ENCODE measurements around the gene MRPS23. TPM values are rescaled to one million over a fixed set of nuclear protein-coding genes. Genes with fewer than 3 reads are reported as not detected.

MRPS23 gene
- total RNA-seq, 1 donor from 2014 or later: 6.9 TPM

GRCh38 chr17:57819867-57820266 lies 30.0 kb downstream of the MRPS23 start:
- TF ChIP-seq POLR2A (IDR thresholded peaks at IDR 0.05): no peak
- no peak for TF ChIP-seq CTCF (IDR thresholded peaks at IDR 0.05)
- TF ChIP-seq POLR2AphosphoS5 (IDR thresholded peaks at IDR 0.05; ENCODE audit: insufficient read depth in 1 of 2, low read depth in 1 of 2): no peak
- no peak overlapping the region for H3K4me3 ChIP-seq
- H3K4me1 ChIP-seq: no peaks in the 10 kb centered on the region
- intact Hi-C loops (cut with DNase I): loop anchor here (10.0 kb wide), 1 partner anchor 145 kb away; no protein-coding TSS in a partner anchor
- no peaks in the 10 kb centered on the region for H3K9me3 ChIP-seq
- no peak overlapping the region for H3K27ac ChIP-seq
- no peaks in the 10 kb centered on the region for H3K27me3 ChIP-seq
- DNase-seq (ENCODE audit: extremely low spot score in 2 of 2): no peak
- H3K36me3 ChIP-seq: no peaks in the 10 kb centered on the region

- no peaks in the 10 kb centered on the region for H3K27me3 ChIP-seq
- no peaks in the 10 kb centered on the region for H3K4me1 ChIP-seq
- no peak overlapping the region for H3K4me3 ChIP-seq
- H3K27ac ChIP-seq: no peak overlapping the region
- intact Hi-C loops (cut with DNase I): no loop called here
- no peak for DNase-seq (ENCODE audit: extremely low spot score in 2 of 2)
- H3K36me3 ChIP-seq: no peaks in the 10 kb centered on the region
- no peaks in the 10 kb centered on the region for H3K9me3 ChIP-seq
- TF ChIP-seq POLR2A (IDR thresholded peaks at IDR 0.05) (no peak), CTCF (IDR thresholded peaks at IDR 0.05) (no peak), POLR2AphosphoS5 (IDR thresholded peaks at IDR 0.05; ENCODE audit: insufficient read depth in 1 of 2, low read depth in 1 of 2) (no peak)
These were observed 30.6 kb downstream of the MRPS23 start for GRCh38 chr17:57819285-57819684.

GRCh38 chr17:57818066-57818465 lies 31.8 kb downstream of the MRPS23 start:
- no peak for DNase-seq (ENCODE audit: extremely low spot score in 2 of 2)
- Histone ChIP-seq H3K4me1 (no peaks in the 10 kb centered on the region), H3K4me3 (no peak overlapping the region), H3K27ac (no peak overlapping the region), H3K9me3 (no peaks in the 10 kb centered on the region), H3K27me3 (no peaks in the 10 kb centered on the region), H3K36me3 (no peaks in the 10 kb centered on the region)
- intact Hi-C loops (cut with DNase I): no loop called here
- TF ChIP-seq POLR2AphosphoS5 (IDR thresholded peaks at IDR 0.05; ENCODE audit: insufficient read depth in 1 of 2, low read depth in 1 of 2) (no peak), POLR2A (IDR thresholded peaks at IDR 0.05) (no peak), CTCF (IDR thresholded peaks at IDR 0.05) (no peak)

GRCh38 chr17:57817299-57817698 lies 32.5 kb downstream of the MRPS23 start:
- H3K4me1 ChIP-seq: no peaks in the 10 kb centered on the region
- intact Hi-C loops (cut with DNase I): no loop called here
- no peak overlapping the region for H3K4me3 ChIP-seq
- H3K27me3 ChIP-seq: no peaks in the 10 kb centered on the region
- no peaks in the 10 kb centered on the region for H3K36me3 ChIP-seq
- no peaks in the 10 kb centered on the region for H3K9me3 ChIP-seq
- no peak for DNase-seq (ENCODE audit: extremely low spot score in 2 of 2)
- TF ChIP-seq POLR2A (IDR thresholded peaks at IDR 0.05) (no peak), POLR2AphosphoS5 (IDR thresholded peaks at IDR 0.05; ENCODE audit: insufficient read depth in 1 of 2, low read depth in 1 of 2) (no peak), CTCF (IDR thresholded peaks at IDR 0.05) (no peak)
- no peak overlapping the region for H3K27ac ChIP-seq

GRCh38 chr17:57814421-57814820 lies 35.4 kb downstream of the MRPS23 start:
- TF ChIP-seq POLR2A (IDR thresholded peaks at IDR 0.05): no peak
- no peak for TF ChIP-seq CTCF (IDR thresholded peaks at IDR 0.05)
- TF ChIP-seq POLR2AphosphoS5 (IDR thresholded peaks at IDR 0.05; ENCODE audit: insufficient read depth in 1 of 2, low read depth in 1 of 2): no peak
- H3K27ac ChIP-seq: no peak overlapping the region
- H3K27me3 ChIP-seq: no peaks in the 10 kb centered on the region
- DNase-seq (ENCODE audit: extremely low spot score in 2 of 2): no peak
- H3K36me3 ChIP-seq: no peaks in the 10 kb centered on the region
- intact Hi-C loops (cut with DNase I): no loop called here
- peaks cover 18% of the 10 kb centered on the region for H3K4me1 ChIP-seq
- H3K9me3 ChIP-seq: no peaks in the 10 kb centered on the region
- H3K4me3 ChIP-seq: no peak overlapping the region
